Upper lobe of left lung (tissue), 6 donors: Measurements from ENCODE around the gene NLRP14. TPM values are rescaled to one million over a fixed set of nuclear protein-coding genes. Genes with fewer than 3 reads are reported as not detected.

Experiments
- ATAC-seq, 2 donors: fragments of 200-7000 bp; cut with Tn5 transposase; one replicate each; pipeline ENCODE4 v1.9.1; 2022; ENCODE audit warnings: mild to moderate bottlenecking in 2 of 2, moderate library complexity in 2 of 2; ENCODE audit not compliant: low FRiP score in 2 of 2
- DNase-seq, 2 donors: peaks; one replicate each; pipeline ENCODE4 v3.0.0-alpha.2; 2019 to 2020
- H3K27ac ChIP-seq, 4 donors: fragments of 200-600 bp; sonication (generic); one replicate each; pipeline ENCODE4 v1.5.1; 2016 to 2019
- H3K27me3 ChIP-seq, 4 donors: fragments of 200-600 bp; sonication (generic); one replicate each; pipeline ENCODE4 v1.5.1; 2017 to 2019
- H3K36me3 ChIP-seq, 4 donors: fragments of 200-600 bp; sonication (generic); one replicate each; pipeline ENCODE4 v1.5.1; 2016 to 2019
- H3K4me1 ChIP-seq, 4 donors: fragments of 200-600 bp; sonication (generic); one replicate each; pipeline ENCODE4 v1.5.1; 2018 to 2019
- H3K4me3 ChIP-seq, 4 donors: fragments of 200-600 bp; sonication (generic); one replicate each; pipeline ENCODE4 v1.5.1; 2017 to 2019; ENCODE audit warnings: mild to moderate bottlenecking in 2 of 4, moderate library complexity in 1 of 4
- H3K9me3 ChIP-seq, 4 donors: fragments of 200-600 bp; sonication (generic); one replicate each; pipeline ENCODE4 v1.5.1; 2018 to 2019
- EP300 ChIP-seq, 4 donors: sonication (generic); formaldehyde crosslinking; IDR thresholded peaks; one replicate each; pipeline ENCODE4 v1.5.1; 2017; ENCODE audit warnings: antibody characterized with exemption in 4 of 4, control low read depth in 2 of 4
- POLR2A ChIP-seq, 4 donors: fragments of 450-650 bp; IDR thresholded peaks; one replicate each; pipeline ENCODE4 v1.5.1; 2016 to 2017; ENCODE audit warnings: antibody characterized with exemption in 4 of 4, mild to moderate bottlenecking in 2 of 4
- POLR2AphosphoS5 ChIP-seq, 2 donors: sonication (generic); formaldehyde crosslinking; IDR thresholded peaks; one replicate each; pipeline ENCODE4 v1.5.1; 2017; ENCODE audit warnings: antibody characterized with exemption in 2 of 2
- WGBS, 2 donors: methylation state at CpG; one replicate each; pipeline ENCODE4 v1.1.5; 2017 to 2018; 5-methylcytosine and 5-hydroxymethylcytosine counted together
- total RNA-seq, 6 donors: library from RNA; depleted of rRNA in 4 of 6; stranded (reverse); fragments of >200 nt in 4 of 6; gene quantifications; one replicate each; pipeline versions ENCODE4 v1.1.0 to v1.2.1, GENCODE V29; 2016 to 2021
- TF ChIP-seq, protein P1 (sequence below), 6 experiments: fragments of 450-650 bp in 4 of 6; fragments of 200-600 bp in 2 of 6; sonication (generic) in 2 of 6; IDR thresholded peaks; one replicate each; pipeline ENCODE4 v1.5.1; 2016 to 2019; ENCODE audit warnings: antibody characterized with exemption in 6 of 6
- donor health status: DM: no; HTN: no; CAD: no; lungs with moderate emphysema.
- donor health status: DM: no; HTN: yes; CAD: no; lungs with severe emphysema.

The NLRP14 gene
- total RNA-seq, 6 donors from 2014 or later = 0.11 to 1.0 (median 0.22) TPM; not detected in 2

DNA sequence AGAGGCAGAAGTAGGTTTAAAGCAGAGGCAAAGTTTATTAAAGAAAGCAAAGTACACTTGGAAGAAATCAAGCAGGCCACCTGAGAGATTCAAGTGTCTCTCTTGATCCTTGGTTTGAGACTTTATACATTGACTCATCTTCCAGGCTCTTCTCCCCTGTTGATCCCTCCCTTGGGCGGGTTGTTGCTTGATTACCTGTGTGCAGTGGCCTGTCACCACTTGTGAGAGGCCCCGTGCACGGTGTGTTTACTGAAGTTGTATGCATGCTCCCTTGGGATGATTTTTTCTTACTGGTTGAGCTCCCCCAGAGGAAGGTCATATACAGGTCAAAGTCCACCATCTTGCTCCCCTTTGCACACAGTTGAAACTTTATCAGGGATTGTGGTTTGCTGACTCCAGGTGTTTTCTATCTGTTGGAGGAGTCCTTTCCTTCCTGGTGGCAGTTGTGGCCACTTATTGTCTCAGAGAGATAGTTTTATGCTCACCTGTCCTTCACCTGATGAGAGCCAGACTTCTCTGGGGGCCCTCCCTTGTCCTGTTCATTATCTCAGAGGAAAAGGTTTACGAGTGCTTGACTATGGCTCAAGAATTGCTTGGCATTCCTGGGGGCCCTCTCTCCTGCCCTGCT is 52.2 kb downstream of the NLRP14 start:
- Histone ChIP-seq H3K27me3 (no peaks in the 10 kb centered on the region), H3K9me3 (no peaks in the 10 kb centered on the region), H3K4me1 (no peaks in the 10 kb centered on the region), H3K27ac (no peak overlapping the region), H3K36me3 (no peaks in the 10 kb centered on the region), H3K4me3 (no peak overlapping the region)
- ATAC-seq (no peak), DNase-seq (no peak)
- no peak for TF ChIP-seq POLR2A (IDR thresholded peaks at IDR 0.05)
- no peak for TF ChIP-seq POLR2AphosphoS5 (IDR thresholded peaks at IDR 0.05)
- TF ChIP-seq EP300 (IDR thresholded peaks at IDR 0.05) = no peak
- TF ChIP-seq, protein P1, sequence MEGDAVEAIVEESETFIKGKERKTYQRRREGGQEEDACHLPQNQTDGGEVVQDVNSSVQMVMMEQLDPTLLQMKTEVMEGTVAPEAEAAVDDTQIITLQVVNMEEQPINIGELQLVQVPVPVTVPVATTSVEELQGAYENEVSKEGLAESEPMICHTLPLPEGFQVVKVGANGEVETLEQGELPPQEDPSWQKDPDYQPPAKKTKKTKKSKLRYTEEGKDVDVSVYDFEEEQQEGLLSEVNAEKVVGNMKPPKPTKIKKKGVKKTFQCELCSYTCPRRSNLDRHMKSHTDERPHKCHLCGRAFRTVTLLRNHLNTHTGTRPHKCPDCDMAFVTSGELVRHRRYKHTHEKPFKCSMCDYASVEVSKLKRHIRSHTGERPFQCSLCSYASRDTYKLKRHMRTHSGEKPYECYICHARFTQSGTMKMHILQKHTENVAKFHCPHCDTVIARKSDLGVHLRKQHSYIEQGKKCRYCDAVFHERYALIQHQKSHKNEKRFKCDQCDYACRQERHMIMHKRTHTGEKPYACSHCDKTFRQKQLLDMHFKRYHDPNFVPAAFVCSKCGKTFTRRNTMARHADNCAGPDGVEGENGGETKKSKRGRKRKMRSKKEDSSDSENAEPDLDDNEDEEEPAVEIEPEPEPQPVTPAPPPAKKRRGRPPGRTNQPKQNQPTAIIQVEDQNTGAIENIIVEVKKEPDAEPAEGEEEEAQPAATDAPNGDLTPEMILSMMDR (IDR thresholded peaks at IDR 0.05) = no peak
- WGBS, 2 donors = 62 to 74% methylated on average over 4 of the region's 4 CpGs

DNA sequence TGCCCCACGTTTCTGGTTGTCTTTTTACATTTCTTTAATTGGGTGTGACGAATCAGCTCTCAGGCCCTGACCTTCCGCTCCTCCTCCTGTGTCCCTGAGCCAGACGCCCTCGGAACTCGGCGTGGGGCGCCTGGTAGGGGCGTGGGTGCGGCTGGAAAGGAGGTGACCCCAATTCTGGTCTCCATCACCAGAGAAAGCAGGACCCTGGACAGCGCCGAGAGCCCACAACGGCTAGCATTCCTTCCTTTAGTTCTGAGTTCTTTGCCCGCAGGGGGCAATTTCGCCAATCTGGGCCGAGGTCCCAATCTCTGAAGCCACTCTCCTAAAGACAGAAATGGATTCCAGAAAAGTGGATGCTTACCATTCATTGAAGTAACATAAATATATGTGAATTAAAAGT is 56.8 kb downstream of the NLRP14 start:
- no peaks in the 10 kb centered on the region for H3K36me3 ChIP-seq
- TF ChIP-seq, protein P1 (IDR thresholded peaks at IDR 0.05) = no peak
- no peak for TF ChIP-seq POLR2AphosphoS5 (IDR thresholded peaks at IDR 0.05)
- no peak for TF ChIP-seq POLR2A (IDR thresholded peaks at IDR 0.05)
- TF ChIP-seq EP300 (IDR thresholded peaks at IDR 0.05) = no peak
- H3K9me3 ChIP-seq = peaks cover 0 to 7% (median 7%) of the 10 kb centered on the region in 4 donors
- H3K4me1 ChIP-seq = no peaks in the 10 kb centered on the region
- H3K27ac ChIP-seq = no peak overlapping the region
- no peak for ATAC-seq
- peak in 1 of 2 donors; percentile 61 for DNase-seq
- 71 to 78% methylated on average over 16 of the region's 16 CpGs for WGBS, 2 donors
- H3K4me3 ChIP-seq = no peak overlapping the region
- no peaks in the 10 kb centered on the region for H3K27me3 ChIP-seq

DNA sequence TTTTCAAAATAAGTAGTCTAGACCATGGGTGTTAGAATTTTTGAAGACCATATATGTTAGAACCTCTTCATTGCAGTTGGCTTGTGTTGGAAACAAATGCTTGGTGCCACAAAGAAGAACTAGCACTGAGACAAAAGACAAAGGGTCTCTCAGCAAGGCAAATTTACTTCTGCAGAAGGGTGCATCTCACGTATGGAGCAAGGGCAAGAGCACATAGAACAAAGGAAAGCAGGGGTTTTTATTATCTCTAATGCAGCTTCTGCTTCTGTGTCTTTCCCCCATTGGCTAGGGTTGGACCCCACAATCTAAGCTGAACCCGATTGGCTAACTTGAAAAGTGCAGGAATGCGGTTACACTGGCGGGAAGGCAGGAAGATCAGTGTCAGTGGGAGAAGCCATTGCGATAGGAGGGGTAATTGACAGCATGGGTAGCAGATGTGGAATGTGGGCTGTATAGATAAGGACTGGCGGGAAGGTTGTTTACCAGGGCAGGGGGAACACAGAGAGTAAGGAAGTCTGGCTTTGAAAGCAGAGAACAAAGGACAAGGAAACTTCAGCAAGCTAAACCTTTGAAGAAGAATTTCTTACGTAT is 59.4 kb downstream of the NLRP14 start:
- no peaks in the 10 kb centered on the region for H3K4me1 ChIP-seq
- no peak for TF ChIP-seq POLR2AphosphoS5 (IDR thresholded peaks at IDR 0.05)
- no peak for TF ChIP-seq POLR2A (IDR thresholded peaks at IDR 0.05)
- no peak for TF ChIP-seq EP300 (IDR thresholded peaks at IDR 0.05)
- TF ChIP-seq, protein P1 (IDR thresholded peaks at IDR 0.05) = no peak
- peaks cover 0 to 7% (median 7%) of the 10 kb centered on the region in 4 donors for H3K9me3 ChIP-seq
- H3K36me3 ChIP-seq = no peaks in the 10 kb centered on the region
- no peak overlapping the region for H3K27ac ChIP-seq
- no peak for DNase-seq
- WGBS, 2 donors = 78 to 81% methylated on average over 7 of the region's 7 CpGs
- H3K27me3 ChIP-seq = no peaks in the 10 kb centered on the region
- H3K4me3 ChIP-seq = no peak overlapping the region
- no peak for ATAC-seq

DNA sequence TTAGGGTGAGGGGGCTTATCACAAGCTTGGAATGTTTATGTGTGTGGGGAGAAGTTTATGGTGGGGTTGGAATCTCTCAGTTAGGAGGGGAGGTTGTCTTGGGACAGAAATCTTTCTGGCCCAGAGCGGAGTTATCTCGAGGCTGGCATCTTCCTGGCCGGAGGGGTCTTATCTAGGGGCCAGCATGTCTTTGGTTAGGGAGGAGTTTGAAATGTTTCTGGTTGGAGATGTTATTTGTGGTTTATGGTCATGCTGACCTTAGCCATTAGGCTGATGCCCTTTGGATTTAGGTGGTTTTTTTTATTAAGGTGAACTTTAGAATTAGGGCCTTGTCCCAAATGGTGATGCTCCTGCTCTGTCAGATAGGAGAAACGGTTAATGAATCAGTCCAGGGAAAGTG is 60.6 kb downstream of the NLRP14 start:
- no peaks in the 10 kb centered on the region for H3K4me1 ChIP-seq
- H3K4me3 ChIP-seq = no peak overlapping the region
- H3K36me3 ChIP-seq = no peaks in the 10 kb centered on the region
- WGBS, 2 donors = 88 to 94% methylated on average over 4 of the region's 4 CpGs
- H3K27me3 ChIP-seq = no peaks in the 10 kb centered on the region
- ATAC-seq (no peak), DNase-seq (no peak)
- H3K27ac ChIP-seq = no peak overlapping the region
- TF ChIP-seq, protein P1 (IDR thresholded peaks at IDR 0.05) = no peak
- TF ChIP-seq POLR2A (IDR thresholded peaks at IDR 0.05) = no peak
- TF ChIP-seq EP300 (IDR thresholded peaks at IDR 0.05) = no peak
- TF ChIP-seq POLR2AphosphoS5 (IDR thresholded peaks at IDR 0.05) = no peak
- peaks cover 0 to 7% (median 7%) of the 10 kb centered on the region in 4 donors for H3K9me3 ChIP-seq

DNA sequence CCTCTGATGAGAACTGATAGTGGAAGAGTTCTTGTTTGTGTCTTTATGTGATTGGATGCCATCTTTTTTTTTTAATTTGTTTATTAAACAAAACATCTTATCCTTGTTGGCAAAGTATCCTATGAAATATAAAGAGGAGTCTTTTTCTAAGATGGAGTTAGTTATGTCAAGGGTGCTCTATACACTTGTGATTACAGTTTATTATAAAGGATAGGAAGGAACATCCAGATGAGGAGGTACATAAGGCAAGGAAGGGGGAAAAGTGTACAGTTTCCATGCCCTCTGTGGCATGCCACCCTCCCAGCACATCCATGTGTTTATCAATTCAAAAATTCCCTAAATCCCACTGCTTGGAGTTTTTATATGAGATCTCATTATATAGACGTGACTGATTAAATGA is 61.2 kb downstream of the NLRP14 start:
- no peak for DNase-seq
- H3K4me3 ChIP-seq = no peak overlapping the region
- 83 to 86% methylated on average over 1 of the region's 1 CpG for WGBS, 2 donors
- ATAC-seq = no peak
- H3K27ac ChIP-seq = no peak overlapping the region
- TF ChIP-seq POLR2AphosphoS5 (IDR thresholded peaks at IDR 0.05) = no peak
- no peak for TF ChIP-seq POLR2A (IDR thresholded peaks at IDR 0.05)
- TF ChIP-seq EP300 (IDR thresholded peaks at IDR 0.05) = no peak
- TF ChIP-seq, protein P1 (IDR thresholded peaks at IDR 0.05) = no peak
- H3K27me3 ChIP-seq = no peaks in the 10 kb centered on the region
- H3K36me3 ChIP-seq = no peaks in the 10 kb centered on the region
- peaks cover 0 to 7% (median 7%) of the 10 kb centered on the region in 4 donors for H3K9me3 ChIP-seq
- H3K4me1 ChIP-seq = no peaks in the 10 kb centered on the region
